Fibroblast of lung (primary cell): ENCODE measurements around the gene DENND4B. TPM values are rescaled to one million over a fixed set of nuclear protein-coding genes. Genes with fewer than 3 reads are reported as not detected.
"Not testable (repeated sequence)": the region's sequence is repeated elsewhere in the genome, so short reads cannot be mapped to it uniquely, and the experiment has no call there.

Experiments
- DNase-seq, 2 donors: peaks; one replicate each; pipeline versions ENCODE4 v3.0.0 to v3.0.0-alpha.2; 2010; ENCODE audit warnings: low read depth in 2 of 2
- H2AFZ ChIP-seq: 2 replicates; pipeline ENCODE4 v1.5.1; 2012; ENCODE audit warnings: low read length, control low read depth, inconsistent platforms
- H3K27ac ChIP-seq: 2 replicates; pipeline ENCODE4 v1.5.1; 2011; ENCODE audit warnings: low read length, control low read depth; ENCODE audit not compliant: insufficient read depth
- H3K27me3 ChIP-seq: 2 replicates; pipeline ENCODE4 v1.5.1; 2011; ENCODE audit warnings: mild to moderate bottlenecking, low read length; ENCODE audit not compliant: control insufficient read depth, insufficient read depth
- H3K36me3 ChIP-seq: 2 replicates; pipeline ENCODE4 v1.5.1; 2011; ENCODE audit warnings: low read length; ENCODE audit not compliant: control insufficient read depth, insufficient read depth
- H3K4me1 ChIP-seq: 2 replicates; pipeline ENCODE4 v1.5.1; 2011; ENCODE audit warnings: low read length; ENCODE audit not compliant: control insufficient read depth, insufficient read depth; ENCODE audit errors: extremely low read depth
- H3K4me2 ChIP-seq: 2 replicates; pipeline ENCODE4 v1.5.1; 2011; ENCODE audit warnings: low read length, control low read depth; ENCODE audit not compliant: insufficient read depth; ENCODE audit errors: extremely low read depth
- H3K4me3 ChIP-seq, 4 experiments: fragments of 200-600 bp in 1 of 4; sonication (generic) in 1 of 4; replicated peaks in 1 of 4; 2 replicates each; pipeline ENCODE4 v1.5.1; 2011 to 2016; ENCODE audit warnings: low read length in 4 of 4, low read depth in 3 of 4, mild to moderate bottlenecking in 3 of 4, control low read depth in 2 of 4, inconsistent platforms in 1 of 4, mixed read lengths in 1 of 4; ENCODE audit not compliant: insufficient read depth in 1 of 4; ENCODE audit errors: control extremely low read depth in 1 of 4
- H3K79me2 ChIP-seq: 2 replicates; pipeline ENCODE4 v1.5.1; 2012; ENCODE audit warnings: mild to moderate bottlenecking, low read length, inconsistent platforms; ENCODE audit not compliant: control insufficient read depth, insufficient read depth
- H3K9ac ChIP-seq: 2 replicates; pipeline ENCODE4 v1.5.1; 2011; ENCODE audit warnings: mild to moderate bottlenecking, low read length, control low read depth; ENCODE audit not compliant: insufficient read depth
- H3K9me3 ChIP-seq: 2 replicates; pipeline ENCODE4 v1.5.1; 2012; ENCODE audit warnings: low read depth, low read length; ENCODE audit not compliant: control insufficient read depth, insufficient read depth
- H4K20me1 ChIP-seq: 2 replicates; pipeline ENCODE4 v1.5.1; 2011; ENCODE audit warnings: low read length; ENCODE audit not compliant: control insufficient read depth, insufficient read depth; ENCODE audit errors: extremely low read depth
- EZH2 ChIP-seq: IDR thresholded peaks from 2 replicates; pipeline ENCODE4 v1.5.1; 2012; ENCODE audit warnings: low read length, control low read depth, mild to moderate bottlenecking; ENCODE audit errors: missing control alignments
- polyA plus RNA-seq, 2 donors: library from polyadenylated mRNA; depleted of rRNA in 1 of 2; stranded (reverse) in 1 of 2; unstranded in 1 of 2; fragments of >200 nt; gene quantifications; 2 replicates each; pipeline ENCODE4 v1.2.1, GENCODE V29; 2011 to 2012; ENCODE audit warnings: missing spikeins in 1 of 2
- total RNA-seq: library from RNA; depleted of rRNA; stranded (reverse); fragments of >200 nt; gene quantifications from 2 replicates; pipeline ENCODE4 v1.2.1, GENCODE V29; 2014
- TF ChIP-seq, protein P1 (sequence below), 2 donors: IDR thresholded peaks in 1 of 2; conservative IDR thresholded peaks in 1 of 2; 1 replicate in 1 of 2; 2 replicates in 1 of 2; pipeline ENCODE4 v1.5.1; 2011 to 2012; ENCODE audit warnings: low read length in 2 of 2, control low read depth in 1 of 2, inconsistent platforms in 1 of 2, low read depth in 1 of 2, mild to moderate bottlenecking in 1 of 2

Gene DENND4B
- total and polyA plus RNA-seq, 2 donors (not counting 1 experiment from before 2014, with no cell fraction given): 9.1 to 17.7 TPM

DNA sequence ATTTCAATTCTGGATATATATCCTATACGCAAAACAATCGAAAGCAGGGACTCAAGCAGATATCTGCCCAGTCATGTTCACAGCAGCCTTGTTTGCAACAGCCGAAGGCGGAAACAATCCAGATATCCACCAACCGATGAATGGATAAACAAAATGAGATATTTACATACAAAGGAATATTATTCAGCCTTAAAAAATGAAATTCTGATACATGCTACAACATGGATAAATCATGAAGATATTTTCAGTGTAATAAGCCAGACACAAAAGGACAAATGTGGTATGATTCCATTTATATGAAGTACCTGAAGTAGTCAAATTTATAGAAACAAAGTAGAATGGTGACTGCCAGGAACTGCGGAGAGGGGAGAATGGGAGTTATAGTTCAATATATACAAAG is 39.4 kb downstream of the DENND4B start:
- TF ChIP-seq, protein P1, sequence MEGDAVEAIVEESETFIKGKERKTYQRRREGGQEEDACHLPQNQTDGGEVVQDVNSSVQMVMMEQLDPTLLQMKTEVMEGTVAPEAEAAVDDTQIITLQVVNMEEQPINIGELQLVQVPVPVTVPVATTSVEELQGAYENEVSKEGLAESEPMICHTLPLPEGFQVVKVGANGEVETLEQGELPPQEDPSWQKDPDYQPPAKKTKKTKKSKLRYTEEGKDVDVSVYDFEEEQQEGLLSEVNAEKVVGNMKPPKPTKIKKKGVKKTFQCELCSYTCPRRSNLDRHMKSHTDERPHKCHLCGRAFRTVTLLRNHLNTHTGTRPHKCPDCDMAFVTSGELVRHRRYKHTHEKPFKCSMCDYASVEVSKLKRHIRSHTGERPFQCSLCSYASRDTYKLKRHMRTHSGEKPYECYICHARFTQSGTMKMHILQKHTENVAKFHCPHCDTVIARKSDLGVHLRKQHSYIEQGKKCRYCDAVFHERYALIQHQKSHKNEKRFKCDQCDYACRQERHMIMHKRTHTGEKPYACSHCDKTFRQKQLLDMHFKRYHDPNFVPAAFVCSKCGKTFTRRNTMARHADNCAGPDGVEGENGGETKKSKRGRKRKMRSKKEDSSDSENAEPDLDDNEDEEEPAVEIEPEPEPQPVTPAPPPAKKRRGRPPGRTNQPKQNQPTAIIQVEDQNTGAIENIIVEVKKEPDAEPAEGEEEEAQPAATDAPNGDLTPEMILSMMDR (conservative IDR thresholded peaks at IDR 0.05 in 1 of 2, IDR thresholded peaks at IDR 0.05 in 1 of 2; ENCODE audit: low read depth in 1 of 2, low read length in 2 of 2): no peak
- no peak for TF ChIP-seq EZH2
- no peaks in the 10 kb centered on the region for H3K4me1 ChIP-seq
- H3K4me2 ChIP-seq: no peak overlapping the region
- H3K4me3 ChIP-seq: no peak overlapping the region
- H3K36me3 ChIP-seq: no peaks in the 10 kb centered on the region
- H3K79me2 ChIP-seq: peaks cover 39% of the 10 kb centered on the region
- no peaks in the 10 kb centered on the region for H4K20me1 ChIP-seq
- no peaks in the 10 kb centered on the region for H3K9me3 ChIP-seq
- DNase-seq: no peak
- no peaks in the 10 kb centered on the region for H3K27me3 ChIP-seq
- no peak overlapping the region for H3K27ac ChIP-seq
- no peak overlapping the region for H2AFZ ChIP-seq
- no peak overlapping the region for H3K9ac ChIP-seq

DNA sequence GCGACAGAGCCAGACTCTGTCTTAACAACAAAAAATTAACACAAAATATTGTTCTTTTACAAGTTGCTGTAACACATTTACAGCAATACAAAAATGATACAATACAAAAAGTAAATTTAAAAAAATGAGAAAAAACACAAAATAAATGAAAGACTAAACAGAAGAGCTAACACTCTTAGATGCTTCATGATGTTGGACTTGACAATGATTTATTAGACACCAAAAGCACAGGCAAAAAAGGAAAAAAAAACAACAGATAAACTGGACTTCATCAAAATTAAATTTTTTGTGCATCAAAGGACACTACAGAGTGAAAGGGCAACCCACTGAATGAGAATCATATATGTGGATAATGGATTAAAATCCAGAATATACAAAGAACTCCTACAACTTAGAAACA is 40.1 kb downstream of the DENND4B start:
- Histone ChIP-seq H4K20me1 (no peaks in the 10 kb centered on the region), H3K4me1 (no peaks in the 10 kb centered on the region), H3K27ac (no peak overlapping the region), H2AFZ (no peak overlapping the region), H3K9me3 (no peaks in the 10 kb centered on the region), H3K9ac (no peak overlapping the region), H3K27me3 (no peaks in the 10 kb centered on the region), H3K36me3 (no peaks in the 10 kb centered on the region), H3K4me3 (no peak overlapping the region), H3K4me2 (no peak overlapping the region), H3K79me2 (peaks cover 39% of the 10 kb centered on the region)
- DNase-seq: no peak
- TF ChIP-seq EZH2: no peak
- TF ChIP-seq, protein P1 (conservative IDR thresholded peaks at IDR 0.05 in 1 of 2, IDR thresholded peaks at IDR 0.05 in 1 of 2; ENCODE audit: low read depth in 1 of 2, low read length in 2 of 2): no peak

DNA sequence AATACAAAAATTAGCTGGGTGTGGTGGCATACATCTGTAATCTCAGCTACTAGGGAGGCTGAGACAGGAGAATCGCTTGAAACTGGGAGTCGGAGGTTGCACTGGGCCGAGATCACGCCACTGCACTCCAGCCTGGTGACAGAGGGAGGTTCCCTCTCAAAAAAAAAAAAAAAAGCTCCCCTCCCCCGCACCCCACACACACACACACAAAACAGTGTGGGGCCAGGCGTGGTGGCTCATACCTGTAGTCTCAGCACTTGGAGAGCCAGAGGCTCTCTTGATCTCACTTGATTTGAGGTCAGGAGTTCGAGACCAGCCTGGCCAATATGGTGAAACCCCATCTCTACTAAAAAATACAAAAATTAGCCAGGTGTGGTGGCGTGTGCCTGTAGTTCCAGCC is 40.6 kb downstream of the DENND4B start:
- H3K27me3 ChIP-seq, H2AFZ ChIP-seq, H3K4me3 ChIP-seq, DNase-seq, H3K9me3 ChIP-seq, H3K4me2 ChIP-seq, H3K4me1 ChIP-seq, H4K20me1 ChIP-seq, H3K36me3 ChIP-seq, H3K27ac ChIP-seq, H3K9ac ChIP-seq: not testable (repeated sequence)
- peaks cover 42% of the 10 kb centered on the region for H3K79me2 ChIP-seq
